OCI-LY7 (cell line): ENCODE results near the gene SLC35G1. TPM values are rescaled to one million over a fixed set of nuclear protein-coding genes. Genes with fewer than 3 reads are reported as not detected.

Experiments used
- BruUV-seq: library from RNA; stranded (reverse); fragments of 400-500 nt; replicated peaks from 2 replicates; lab custom pipeline; 2021; lab: Mats Ljungman, UMichigan
- CTCF ChIA-PET: fragments of 300-600 bp; sonication (Branson Sonifier 250); formaldehyde crosslinking; loops from one replicate; lab custom pipeline; 2022; ENCODE audit warnings: antibody characterized with exemption; ENCODE audit not compliant: unreplicated experiment; lab: Charles Lee
- POLR2A ChIA-PET: fragments of 300-600 bp; sonication (Branson Sonifier 250); formaldehyde crosslinking; loops from one replicate; lab custom pipeline; 2022; ENCODE audit warnings: antibody characterized with exemption; lab: Charles Lee
- DNase-seq: peaks from one replicate; pipeline ENCODE4 v3.0.0-alpha.2; 2015; ENCODE audit warnings: low spot score
- H2AFZ ChIP-seq: fragments of 200-600 bp; sonication (generic), shearing (Covaris generic); 2 replicates; pipeline ENCODE4 v1.6.1; 2014; ENCODE audit warnings: mild to moderate bottlenecking, antibody characterized with exemption, low read length, moderate library complexity
- H3K27ac ChIP-seq: fragments of 200-600 bp; sonication (generic); 2 replicates; pipeline ENCODE4 v1.5.1; 2014; ENCODE audit warnings: mixed run types, low read depth, mild to moderate bottlenecking, moderate library complexity, low read length, inconsistent platforms; ENCODE audit not compliant: poor library complexity, severe bottlenecking
- H3K36me3 ChIP-seq: fragments of 200-600 bp; sonication (generic); 2 replicates; pipeline ENCODE4 v1.6.1; 2014; ENCODE audit warnings: mild to moderate bottlenecking, antibody characterized with exemption, low read length, moderate library complexity, mixed read lengths; ENCODE audit not compliant: insufficient read depth
- H3K4me1 ChIP-seq: fragments of 200-600 bp; sonication (generic); 2 replicates; pipeline ENCODE4 v1.5.1; 2014; ENCODE audit warnings: mild to moderate bottlenecking, low read length; ENCODE audit not compliant: insufficient read depth, poor library complexity, severe bottlenecking
- H3K4me2 ChIP-seq: fragments of 200-600 bp; sonication (generic); 2 replicates; pipeline ENCODE4 v1.6.1; 2014; ENCODE audit warnings: mild to moderate bottlenecking, low read length
- H3K4me3 ChIP-seq: fragments of 200-600 bp; sonication (generic); 2 replicates; pipeline ENCODE4 v1.5.1; 2014; ENCODE audit warnings: mild to moderate bottlenecking, low read depth, low read length; ENCODE audit not compliant: poor library complexity, severe bottlenecking
- H3K79me2 ChIP-seq: fragments of 200-600 bp; sonication (generic); 2 replicates; pipeline ENCODE4 v1.6.1; 2016; ENCODE audit warnings: low read depth, mild to moderate bottlenecking, low read length, moderate library complexity, mixed read lengths; ENCODE audit not compliant: insufficient read depth
- H3K9me2 ChIP-seq: fragments of 200-600 bp; sonication (generic); 2 replicates; pipeline ENCODE4 v1.6.1; 2016; ENCODE audit warnings: mild to moderate bottlenecking, low read length, mixed read lengths; ENCODE audit not compliant: insufficient read depth
- H3K9me3 ChIP-seq: fragments of 200-600 bp; sonication (generic); 2 replicates; pipeline ENCODE4 v1.6.1; 2014; ENCODE audit warnings: mild to moderate bottlenecking, mixed run types, low read length, mixed read lengths
- H4K20me1 ChIP-seq: fragments of 200-600 bp; sonication (generic); 2 replicates; pipeline ENCODE4 v1.6.1; 2014; ENCODE audit warnings: mild to moderate bottlenecking, antibody characterized with exemption, low read length, moderate library complexity, mixed read lengths; ENCODE audit not compliant: insufficient read depth
- CTCF ChIP-seq: fragments of 200-600 bp; sonication (generic); conservative IDR thresholded peaks from 2 replicates; pipeline ENCODE4 v1.5.1; 2014; ENCODE audit warnings: mild to moderate bottlenecking, antibody characterized with exemption, low read length, moderate library complexity, mixed read lengths
- EZH2phosphoT487 ChIP-seq: fragments of 200-600 bp; sonication (generic); IDR thresholded peaks from 2 replicates; pipeline ENCODE4 v1.6.1; 2018; ENCODE audit warnings: low read depth, borderline replicate concordance, mild to moderate bottlenecking, mixed run types, antibody characterized with exemption, low read length, moderate library complexity, mixed read lengths
- intact Hi-C: fragments of 100-400 bp; cut with micrococcal nuclease; formaldehyde crosslinking; loops from one replicate; pipeline ENCODE4 v1.10.0; 2022; ENCODE audit not compliant: unreplicated experiment
- total RNA-seq, 2 experiments: library from RNA; depleted of rRNA in 1 of 2; stranded (reverse); fragments of >200 nt in 1 of 2; shearing (Covaris generic) in 1 of 2; gene quantifications; 2 replicates each; pipeline ENCODE4 v1.2.3, GENCODE V29; 2014 to 2022

Gene SLC35G1
- total RNA-seq, 2 experiments from 2014 or later = 5.9 to 6.0 TPM

- Histone ChIP-seq H3K9me3 (no peaks in the 10 kb centered on the region), H3K36me3 (no peaks in the 10 kb centered on the region), H3K4me1 (no peaks in the 10 kb centered on the region), H3K79me2 (no peaks in the 10 kb centered on the region), H3K4me2 (no peak overlapping the region), H3K4me3 (no peak overlapping the region), H4K20me1 (no peaks in the 10 kb centered on the region), H2AFZ (no peak overlapping the region), H3K9me2 (no peaks in the 10 kb centered on the region), H3K27ac (no peak overlapping the region)
- BruUV-seq = no TSS peak
- DNase-seq = peak; percentile 47
- ChIA-PET CTCF (no interaction called here), POLR2A (interaction anchor here (0.9 kb wide), 1 partner anchor 13 kb away, joined by 3 read pairs; no protein-coding TSS in a partner anchor)
- TF ChIP-seq CTCF = peak; percentile 85
- TF ChIP-seq EZH2phosphoT487 = no peak
- intact Hi-C loops = loop anchor here (1.0 to 5.0 kb wide), 2 partner anchors 108 to 219 kb away; partner anchors contain the start of gene FRA10AC1
These were observed 27.6 kb downstream of the SLC35G1 start for GRCh38 chr10:93921338-93921737.

GRCh38 chr10:93926613-93927012 is 32.8 kb downstream of the SLC35G1 start:
- intact Hi-C loops = no loop called here
- CTCF ChIA-PET = no interaction called here
- TF ChIP-seq CTCF (no peak), EZH2phosphoT487 (no peak)
- H3K27ac ChIP-seq = no peak overlapping the region
- no peaks in the 10 kb centered on the region for H3K9me3 ChIP-seq
- H3K4me3 ChIP-seq = no peak overlapping the region
- no peaks in the 10 kb centered on the region for H3K4me1 ChIP-seq
- no peak for DNase-seq
- no peaks in the 10 kb centered on the region for H3K79me2 ChIP-seq
- no TSS peak for BruUV-seq
- POLR2A ChIA-PET = no interaction called here
- H4K20me1 ChIP-seq = no peaks in the 10 kb centered on the region
- H2AFZ ChIP-seq = no peak overlapping the region
- no peaks in the 10 kb centered on the region for H3K36me3 ChIP-seq
- H3K9me2 ChIP-seq = no peaks in the 10 kb centered on the region
- H3K4me2 ChIP-seq = no peak overlapping the region

- H3K9me3 ChIP-seq = no peaks in the 10 kb centered on the region
- no peaks in the 10 kb centered on the region for H3K36me3 ChIP-seq
- H3K9me2 ChIP-seq = no peaks in the 10 kb centered on the region
- ChIA-PET POLR2A (no interaction called here), CTCF (no interaction called here)
- no peak overlapping the region for H2AFZ ChIP-seq
- H3K4me3 ChIP-seq = no peak overlapping the region
- no TSS peak for BruUV-seq
- no peak overlapping the region for H3K4me2 ChIP-seq
- intact Hi-C loops = no loop called here
- H3K79me2 ChIP-seq = no peaks in the 10 kb centered on the region
- no peak for DNase-seq
- TF ChIP-seq CTCF = no peak
- TF ChIP-seq EZH2phosphoT487 = no peak
- no peak overlapping the region for H3K27ac ChIP-seq
- H4K20me1 ChIP-seq = no peaks in the 10 kb centered on the region
- no peaks in the 10 kb centered on the region for H3K4me1 ChIP-seq
These were observed 44.4 kb downstream of the SLC35G1 start for GRCh38 chr10:93938140-93938539.
